Effector CD8-positive, alpha-beta T cell (primary cell): ENCODE results near the gene CACNB3.

Experiments
- DNase-seq: peaks from one replicate; lab custom pipeline; 2025; lab: John Stamatoyannopoulos, UW

CACNB3 gene

DNA sequence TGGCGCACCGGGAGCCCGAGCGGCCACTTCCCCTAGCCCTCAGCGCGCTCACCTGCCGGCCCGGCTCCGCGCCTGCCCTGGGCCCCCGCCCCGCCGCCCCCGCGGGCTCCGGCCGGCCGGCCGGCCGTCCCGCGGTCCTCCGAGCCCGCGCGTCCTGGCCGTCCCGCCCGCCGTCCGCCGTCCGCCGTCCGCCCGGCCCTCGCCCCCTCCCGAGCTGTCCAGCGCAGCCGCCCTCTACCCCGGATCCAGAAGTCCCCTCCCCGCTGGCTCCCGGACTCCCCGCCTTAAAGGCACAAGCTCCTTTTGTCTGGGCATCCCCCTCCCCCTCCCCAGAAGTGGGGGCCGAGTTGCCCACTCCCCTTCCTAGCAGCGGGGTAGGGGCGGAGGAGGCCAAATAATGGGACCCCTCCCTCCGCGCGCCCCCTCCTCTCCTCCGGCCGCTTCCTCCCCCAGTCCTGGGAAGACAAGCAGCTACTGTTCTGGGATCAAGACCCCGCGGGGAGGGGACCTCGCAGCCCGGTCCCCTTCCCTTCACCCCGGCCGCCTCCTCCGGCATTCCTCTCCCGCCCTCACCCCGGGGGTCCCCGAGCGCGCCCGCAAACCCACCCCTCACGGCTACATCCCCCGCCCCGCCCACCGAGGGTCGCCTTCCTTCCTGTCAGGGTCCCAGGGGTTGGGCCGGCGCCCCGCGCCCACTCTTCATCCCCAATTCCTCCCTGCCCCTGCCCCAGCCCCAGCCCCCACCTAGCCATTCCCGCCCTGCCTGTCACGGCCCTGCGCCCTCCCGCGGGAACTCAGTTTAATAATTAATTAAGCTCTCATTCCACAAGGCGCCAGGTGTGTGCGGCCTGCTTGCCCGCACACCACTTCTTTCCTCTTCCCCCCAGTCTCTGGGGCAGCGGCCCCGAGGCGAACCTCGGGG lies 29.2 kb upstream of the CACNB3 start, which contains the start of gene ADCY6:
TSS of gene ADCY6 (minus strand) at position 236 of the 922 bp plus-strand sequence. CDS start 5,655 bp downstream, outside the sequence.
- no peak for DNase-seq

DNA sequence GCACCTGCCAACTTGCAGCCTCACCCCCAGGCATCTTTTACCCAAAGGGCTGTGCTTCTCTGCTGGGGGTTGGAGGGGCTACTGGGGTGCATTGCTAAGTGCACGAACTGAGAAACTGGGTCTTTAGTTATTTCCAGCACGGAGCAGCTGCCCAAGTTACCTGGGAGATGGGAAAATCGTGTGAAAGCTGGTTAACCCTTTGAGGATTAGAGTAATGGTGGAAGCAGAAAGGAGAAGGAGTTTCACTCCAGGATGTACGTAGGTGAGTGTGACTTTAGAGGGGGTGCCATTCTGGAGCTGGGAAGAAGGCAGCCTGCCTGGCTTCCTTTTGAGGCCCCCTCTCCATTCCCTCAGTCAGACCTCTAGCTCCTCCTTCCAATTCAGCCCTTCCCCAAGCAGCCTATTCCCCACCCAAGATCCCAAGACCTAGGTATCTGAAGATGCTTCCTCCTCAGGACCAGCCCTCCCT lies 28.4 kb upstream of the CACNB3 start:
- DNase-seq = no peak

GRCh38 chr12:48793696-48794095 lies 24.6 kb upstream of the CACNB3 start:
- no peak for DNase-seq

GRCh38 chr12:48794870-48795269 lies 23.4 kb upstream of the CACNB3 start:
- DNase-seq = no peak

- peak; percentile 38 for DNase-seq
Measured at GRCh38 chr12:48795550-48796455, 22.5 kb upstream of the CACNB3 start.

GRCh38 chr12:48796976-48797375 lies 21.3 kb upstream of the CACNB3 start:
- no peak for DNase-seq

DNA sequence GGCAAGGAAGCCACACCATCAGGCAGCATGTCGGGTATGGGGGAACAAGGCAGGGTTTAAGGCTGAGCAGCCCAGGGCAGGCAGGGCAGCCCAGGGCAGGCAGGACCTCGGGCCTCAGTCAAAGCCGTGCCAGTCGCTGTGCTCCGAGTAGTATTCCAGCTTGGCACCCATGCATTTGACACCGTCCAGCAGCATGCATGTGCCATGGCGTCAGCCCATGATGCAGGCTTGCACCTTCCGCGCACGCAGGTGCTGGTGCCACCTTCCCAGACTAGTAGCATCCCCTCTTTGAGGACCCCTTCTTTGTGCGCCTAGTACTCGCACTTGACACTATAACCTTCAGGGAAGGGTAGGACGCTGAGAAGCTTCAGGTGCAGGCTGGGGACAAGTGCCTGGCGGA lies 17.8 kb upstream of the CACNB3 start:
- DNase-seq = no peak

GRCh38 chr12:48800971-48801370 lies 17.3 kb upstream of the CACNB3 start:
- DNase-seq = no peak

DNA sequence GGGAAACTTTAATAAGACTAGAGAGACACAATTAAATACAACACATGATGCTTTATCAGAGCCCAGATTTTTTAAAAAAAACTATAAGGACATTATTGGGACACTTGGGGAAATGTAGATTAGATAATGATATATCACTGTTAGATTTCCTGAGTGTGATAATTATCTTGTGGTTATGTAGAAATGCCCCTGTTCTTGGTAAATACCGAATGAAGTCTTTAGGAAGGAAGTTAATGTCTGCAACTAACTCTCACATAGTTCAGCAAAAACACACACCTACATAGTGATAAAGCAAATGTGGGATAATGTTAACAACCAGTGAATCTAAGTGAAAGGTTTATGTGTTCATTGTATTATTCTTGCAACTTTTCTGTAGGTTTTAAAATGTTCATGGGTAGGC lies 14.6 kb upstream of the CACNB3 start:
- no peak for DNase-seq

- no peak for DNase-seq
Measured at GRCh38 chr12:48807981-48808380, 10.3 kb upstream of the CACNB3 start.

- DNase-seq = no peak
Measured at GRCh38 chr12:48810903-48811431, 7.3 kb upstream of the CACNB3 start.

DNA sequence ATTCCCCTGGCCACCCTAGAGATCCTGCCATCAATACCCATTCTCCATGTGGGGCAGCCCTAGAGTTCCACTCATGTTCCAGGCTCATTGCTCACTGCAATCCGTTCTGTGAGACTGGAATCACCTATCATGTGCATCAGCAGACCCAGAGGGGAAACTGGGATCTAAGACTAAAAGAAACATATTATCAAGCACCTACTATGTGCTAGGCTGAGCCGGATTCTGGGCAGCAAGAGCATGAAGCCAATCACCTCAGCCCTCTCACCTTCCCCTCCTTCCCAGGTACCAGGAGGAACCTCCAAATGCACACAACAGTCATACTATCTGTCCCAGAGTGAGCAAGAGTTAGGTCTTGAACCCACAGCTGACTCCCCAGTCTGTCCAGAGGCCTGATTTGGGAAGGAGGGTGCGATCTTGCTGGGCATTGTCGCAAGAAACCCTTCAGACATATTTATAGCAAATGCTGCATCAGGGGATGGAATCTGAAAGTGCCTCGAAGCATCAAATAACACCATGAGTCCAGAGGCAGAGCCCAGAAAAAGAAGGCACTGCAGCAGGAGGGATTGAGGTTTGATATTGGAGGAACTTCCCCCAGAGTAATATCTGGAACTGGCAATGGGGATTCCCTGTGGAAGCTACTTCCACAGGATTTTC lies 6.7 kb upstream of the CACNB3 start:
- DNase-seq = no peak

DNA sequence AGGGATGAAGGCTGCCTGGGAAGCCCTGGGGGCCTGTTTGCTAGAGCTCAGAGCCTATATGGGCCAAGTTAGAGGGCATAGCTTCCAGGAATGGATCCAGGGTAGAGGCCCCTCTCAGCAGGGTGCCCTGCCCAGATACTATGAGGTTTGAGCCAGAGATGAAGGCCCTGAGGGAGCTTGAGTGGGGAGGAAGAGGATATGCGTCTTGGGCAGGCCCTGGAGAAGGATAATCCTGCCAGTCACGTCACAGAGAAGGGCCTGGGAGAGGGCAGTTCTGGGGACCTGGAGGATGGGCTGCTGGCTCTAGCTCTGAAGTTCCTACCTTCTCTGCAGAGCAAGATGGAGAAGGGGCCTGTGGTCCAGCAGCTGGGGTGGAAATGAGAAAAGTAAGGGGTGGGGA lies 5.9 kb upstream of the CACNB3 start:
- DNase-seq = no peak

GRCh38 chr12:48813465-48814261 lies 4.6 kb upstream of the CACNB3 start:
- no peak for DNase-seq

DNA sequence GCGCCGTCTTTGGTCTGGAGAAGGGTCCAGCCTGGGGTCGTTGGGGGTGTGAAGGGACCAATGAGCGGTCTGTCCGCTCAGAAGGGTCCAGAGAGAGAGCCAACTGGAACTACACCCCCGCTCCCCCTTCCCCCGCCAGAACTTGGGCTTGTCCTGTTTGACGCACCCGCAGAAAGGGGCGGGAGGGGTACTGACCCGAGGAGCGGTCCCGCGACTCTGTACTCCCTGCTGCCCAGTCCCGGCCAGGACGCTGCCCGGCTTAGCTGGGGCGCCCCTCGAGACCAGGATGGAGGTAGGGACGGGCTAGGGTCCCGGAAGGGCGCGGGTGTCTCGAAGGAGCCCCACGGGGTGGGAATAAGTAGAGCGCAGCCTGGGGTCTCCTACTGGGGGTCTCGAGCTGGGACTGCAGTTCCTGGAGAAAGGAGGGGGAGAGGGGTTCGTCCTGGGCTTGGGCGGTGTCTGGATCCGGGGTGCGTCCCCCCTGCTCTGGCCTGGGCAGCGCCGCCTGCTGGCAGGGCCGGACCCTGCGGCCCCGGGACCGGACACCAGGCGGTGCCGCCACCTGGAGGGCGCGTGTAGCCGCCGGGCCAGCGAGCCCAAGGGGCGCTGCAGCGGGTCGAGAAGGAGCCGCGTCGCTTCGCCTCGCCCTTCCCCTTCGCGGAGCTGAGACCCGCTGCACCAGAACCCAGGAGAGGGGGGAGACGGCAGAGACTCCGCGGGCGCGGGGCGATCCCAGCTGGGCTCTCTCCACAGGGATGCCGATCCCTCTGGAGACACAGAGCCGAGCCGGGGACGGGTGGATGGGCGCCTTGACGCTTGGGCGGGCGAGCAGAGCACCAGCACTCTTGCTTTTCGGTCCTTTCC lies 3.8 kb upstream of the CACNB3 start:
- DNase-seq = peak; percentile 53

DNA sequence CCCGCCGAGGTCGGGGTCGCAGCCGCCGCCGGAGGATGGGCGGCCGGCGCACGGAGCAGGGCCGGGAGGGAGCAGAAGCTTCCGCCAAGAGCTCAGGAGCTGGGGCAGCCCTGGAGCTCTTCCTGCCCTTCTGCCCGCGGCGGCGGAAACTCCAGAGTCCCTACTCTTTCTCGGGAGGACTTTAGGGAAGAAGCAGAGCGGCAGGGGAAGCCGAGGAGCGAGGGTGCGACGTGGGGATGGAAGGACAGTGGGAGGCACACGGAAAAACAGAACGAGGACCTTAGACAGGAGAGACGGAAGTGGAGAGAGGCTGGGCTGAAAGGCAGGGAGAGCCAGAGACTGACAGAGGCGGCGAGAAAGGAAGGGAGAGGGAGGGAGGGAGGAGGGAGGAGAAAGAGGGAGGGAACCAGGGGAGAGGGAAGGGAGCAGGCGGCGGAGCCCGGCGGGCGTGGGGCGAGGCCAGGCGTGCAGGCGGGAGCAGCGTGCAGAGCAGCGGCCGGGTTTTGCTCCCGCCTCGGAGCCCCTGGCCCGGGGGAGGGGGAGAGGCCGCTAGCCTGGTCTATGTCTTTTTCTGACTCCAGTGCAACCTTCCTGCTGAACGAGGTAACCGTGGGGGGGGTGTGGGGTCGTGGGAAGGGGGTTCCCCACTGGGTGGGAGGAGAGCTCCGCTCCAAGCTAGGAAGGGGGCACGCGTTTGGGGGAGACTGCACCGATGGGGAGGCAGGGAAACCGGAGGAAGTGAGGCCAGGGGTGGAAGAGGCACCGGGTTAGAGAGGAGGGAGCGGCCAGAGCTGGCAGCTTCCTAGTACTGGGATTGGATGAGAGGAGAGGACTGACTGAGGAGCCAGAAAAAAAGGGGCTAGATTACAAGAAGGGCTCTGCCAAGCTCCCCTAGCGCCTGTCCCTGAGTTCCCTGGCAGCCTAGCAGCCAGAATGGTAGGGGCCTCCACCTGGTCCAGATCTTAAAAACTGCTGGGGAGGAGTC lies 2.9 kb upstream of the CACNB3 start:
- DNase-seq = no peak

- DNase-seq = no peak
Measured at GRCh38 chr12:48816143-48816854, 2.0 kb upstream of the CACNB3 start.
